IMR-90 (cell line): ENCODE measurements around the gene ZBP1. TPM values are rescaled to one million over a fixed set of nuclear protein-coding genes. Genes with fewer than 3 reads are reported as not detected.

Source experiments
- ATAC-seq: fragments of 200-7000 bp; cut with Tn5 transposase; 2 replicates; pipeline ENCODE4 v1.9.1; 2020; ENCODE audit warnings: low read depth, mild to moderate bottlenecking, moderate library complexity
- BruUV-seq: library from RNA; stranded (reverse); fragments of 400-500 nt; replicated peaks from 2 replicates; lab custom pipeline; 2021; lab: Mats Ljungman, UMichigan
- CTCF ChIA-PET: fragments of 300-600 bp; formaldehyde crosslinking; extraction: SDS; loops from one replicate; lab custom pipeline; 2021; ENCODE audit warnings: antibody characterized with exemption; lab: Yijun Ruan, JAX
- POLR2A ChIA-PET: fragments of 300-600 bp; sonication (Branson Sonifier 250); formaldehyde crosslinking; loops from one replicate; lab custom pipeline; 2022; ENCODE audit warnings: antibody characterized with exemption; ENCODE audit not compliant: unreplicated experiment; lab: Charles Lee
- DNase-seq: peaks from one replicate; pipeline ENCODE4 v3.0.0; 2013
- H2AFZ ChIP-seq: replicated peaks from 2 replicates; pipeline ENCODE3; 2013; ENCODE audit warnings: low read length, mild to moderate bottlenecking; ENCODE audit not compliant: poor library complexity
- H2AK5ac ChIP-seq: 2 replicates; pipeline ENCODE4 v1.6.1; 2013; ENCODE audit warnings: low read depth, low read length, inconsistent platforms
- H2AK9ac ChIP-seq: replicated peaks from 2 replicates; pipeline ENCODE3; 2013; ENCODE audit warnings: mild to moderate bottlenecking, low read depth, low read length, moderate library complexity; ENCODE audit not compliant: poor library complexity
- H2BK120ac ChIP-seq: 2 replicates; pipeline ENCODE4 v1.6.1; 2013; ENCODE audit warnings: low read depth, low read length, inconsistent platforms
- H2BK15ac ChIP-seq: 3 replicates; pipeline ENCODE4 v1.6.1; 2013; ENCODE audit warnings: low read depth, low read length, inconsistent platforms
- H2BK20ac ChIP-seq: 2 replicates; pipeline ENCODE4 v1.6.1; 2013; ENCODE audit warnings: low read depth, mild to moderate bottlenecking, inconsistent platforms, low read length, moderate library complexity
- H2BK5ac ChIP-seq: 2 replicates; pipeline ENCODE4 v1.6.1; 2013; ENCODE audit warnings: mild to moderate bottlenecking, low read depth, low read length, inconsistent platforms; ENCODE audit not compliant: poor library complexity, severe bottlenecking
- H3K14ac ChIP-seq: replicated peaks from 2 replicates; pipeline ENCODE4 v1.6.1; 2013; ENCODE audit warnings: low read depth, low read length, inconsistent platforms
- H3K18ac ChIP-seq: 2 replicates; pipeline ENCODE4 v1.6.1; 2013; ENCODE audit warnings: low read depth, low read length, control low read depth
- H3K23ac ChIP-seq: 2 replicates; pipeline ENCODE4 v1.6.1; 2013; ENCODE audit warnings: low read depth, low read length, inconsistent platforms
- H3K27ac ChIP-seq: 2 replicates; pipeline ENCODE4 v1.5.1; 2013; ENCODE audit warnings: mild to moderate bottlenecking, control low read depth, low read length; ENCODE audit not compliant: insufficient read depth
- H3K27me3 ChIP-seq: 2 replicates; pipeline ENCODE4 v1.6.1; 2013; ENCODE audit warnings: low read length; ENCODE audit not compliant: control insufficient read depth, insufficient read depth
- H3K36me3 ChIP-seq: 2 replicates; pipeline ENCODE4 v1.6.1; 2013; ENCODE audit warnings: low read length, mixed read lengths; ENCODE audit not compliant: control insufficient read depth, insufficient read depth
- H3K4ac ChIP-seq: 2 replicates; pipeline ENCODE4 v1.6.1; 2013; ENCODE audit warnings: low read depth, low read length, inconsistent platforms
- H3K4me1 ChIP-seq: 2 replicates; pipeline ENCODE4 v1.6.1; 2013; ENCODE audit warnings: low read length, mixed read lengths; ENCODE audit not compliant: control insufficient read depth, insufficient read depth
- H3K4me2 ChIP-seq: 2 replicates; pipeline ENCODE4 v1.6.1; 2013; ENCODE audit warnings: low read depth, mild to moderate bottlenecking, control low read depth, low read length, moderate library complexity
- H3K4me3 ChIP-seq: 2 replicates; pipeline ENCODE4 v1.5.1; 2013; ENCODE audit warnings: low read depth, mild to moderate bottlenecking, control low read depth, low read length, moderate library complexity; ENCODE audit not compliant: insufficient read depth
- H3K56ac ChIP-seq: 2 replicates; pipeline ENCODE4 v1.6.1; 2013; ENCODE audit warnings: low read length, inconsistent platforms; ENCODE audit not compliant: insufficient read depth; ENCODE audit errors: extremely low read depth
- H3K79me1 ChIP-seq, 2 experiments: 2 replicates each; pipeline ENCODE4 v1.6.1; 2013; ENCODE audit warnings: low read length in 2 of 2, inconsistent platforms in 1 of 2, low read depth in 1 of 2
- H3K9ac ChIP-seq: 2 replicates; pipeline ENCODE4 v1.6.1; 2013; ENCODE audit warnings: low read depth, low read length, control low read depth
- H3K9me1 ChIP-seq: 2 replicates; pipeline ENCODE4 v1.6.1; 2013; ENCODE audit warnings: low read length, inconsistent platforms; ENCODE audit not compliant: insufficient read depth
- H3K9me3 ChIP-seq: 2 replicates; pipeline ENCODE4 v1.6.1; 2013; ENCODE audit warnings: low read length; ENCODE audit not compliant: control insufficient read depth, insufficient read depth
- H4K20me1 ChIP-seq: 2 replicates; pipeline ENCODE4 v1.6.1; 2013; ENCODE audit warnings: low read length, inconsistent platforms; ENCODE audit not compliant: insufficient read depth
- H4K5ac ChIP-seq: 2 replicates; pipeline ENCODE4 v1.6.1; 2013; ENCODE audit warnings: mild to moderate bottlenecking, low read depth, low read length, control low read depth
- H4K8ac ChIP-seq, 2 experiments: 2 replicates each; pipeline ENCODE4 v1.6.1; 2013; ENCODE audit warnings: low read depth in 2 of 2, low read length in 2 of 2, control low read depth in 1 of 2, inconsistent platforms in 1 of 2
- H4K91ac ChIP-seq: 2 replicates; pipeline ENCODE4 v1.6.1; 2013; ENCODE audit warnings: low read depth, low read length, inconsistent platforms; ENCODE audit not compliant: insufficient read depth
- BHLHE40 ChIP-seq: fragments of 150-350 bp; IDR thresholded peaks from 2 replicates; pipeline ENCODE4 v1.6.1; 2016; ENCODE audit warnings: mild to moderate bottlenecking, low read depth, low read length
- CHD1 ChIP-seq: IDR thresholded peaks from 2 replicates; pipeline ENCODE4 v1.6.1; 2012; ENCODE audit warnings: low read depth, low read length, improper control_type of control experiment
- ELK1 ChIP-seq: fragments of 150-350 bp; IDR thresholded peaks from 2 replicates; pipeline ENCODE4 v1.6.1; 2016; ENCODE audit warnings: low read depth, mild to moderate bottlenecking, low read length, moderate library complexity, borderline replicate concordance
- FOS ChIP-seq: fragments of 150-350 bp; IDR thresholded peaks from 2 replicates; pipeline ENCODE4 v1.6.1; 2016; ENCODE audit warnings: low read depth, low read length
- MXI1 ChIP-seq: IDR thresholded peaks from 2 replicates; pipeline ENCODE4 v1.6.1; 2012; ENCODE audit warnings: low read depth, mild to moderate bottlenecking, low read length, moderate library complexity, borderline replicate concordance
- POLR2A ChIP-seq: IDR thresholded peaks from 2 replicates; pipeline ENCODE4 v1.6.1; 2012; ENCODE audit warnings: mild to moderate bottlenecking, low read depth, low read length
- RAD21 ChIP-seq: IDR thresholded peaks from 2 replicates; pipeline ENCODE4 v1.6.1; 2012; ENCODE audit warnings: low read length, improper control_type of control experiment
- RCOR1 ChIP-seq: IDR thresholded peaks from 2 replicates; pipeline ENCODE4 v1.6.1; 2012; ENCODE audit warnings: mild to moderate bottlenecking, low read length, improper control_type of control experiment; ENCODE audit not compliant: insufficient replicate concordance
- RFX5 ChIP-seq: IDR thresholded peaks from 2 replicates; pipeline ENCODE4 v1.8.0; 2012; ENCODE audit warnings: low read depth, mild to moderate bottlenecking, low read length, moderate library complexity
- SMC3 ChIP-seq: fragments of 150-350 bp; IDR thresholded peaks from 2 replicates; pipeline ENCODE4 v1.6.1; 2016; ENCODE audit warnings: low read depth, mild to moderate bottlenecking, antibody characterized with exemption, low read length, moderate library complexity
- USF2 ChIP-seq: fragments of 150-350 bp; IDR thresholded peaks from 2 replicates; pipeline ENCODE4 v1.6.1; 2017; ENCODE audit warnings: mild to moderate bottlenecking, antibody characterized with exemption, low read length, low read depth
- WGBS, 2 experiments: methylation state at CpG; one replicate each; pipeline versions ENCODE4 v1.1.5 to v1.1.7; 2013; ENCODE audit warnings: missing lambda C conversion rate in 2 of 2; ENCODE audit not compliant: insufficient read length in 1 of 2; ENCODE audit errors: extremely low coverage in 2 of 2; 5-methylcytosine and 5-hydroxymethylcytosine counted together
- dilution Hi-C: fragments of 300-500 bp; cut with HindIII; formaldehyde crosslinking; loops from one replicate; pipeline ENCODE4 v1.14.3; 2018; ENCODE audit warnings: low sequenced_read_pairs; ENCODE audit not compliant: unreplicated experiment
- in situ Hi-C: fragments of 300-500 bp; cut with MboI; formaldehyde crosslinking; loops from 3 replicates; pipeline ENCODE4 v1.14.3; 2019; ENCODE audit warnings: low sequenced_read_pairs, inconsistent platforms, mixed read lengths
- intact Hi-C: fragments of 100-400 bp; cut with micrococcal nuclease; formaldehyde crosslinking; loops from 2 replicates; pipeline ENCODE4 v1.10.0; 2022
- polyA plus RNA-seq, 3 experiments: library from polyadenylated mRNA; depleted of rRNA; stranded (reverse); fragments of >200 nt; gene quantifications; 2 replicates each; pipeline ENCODE4 v1.2.3, GENCODE V29; 2012; ENCODE audit warnings: low replicate concordance in 1 of 3
- total RNA-seq: library from RNA; depleted of rRNA; stranded (reverse); fragments of >200 nt; gene quantifications from 2 replicates; pipeline ENCODE4 v1.2.3, GENCODE V29; 2012

ZBP1 gene
- total and polyA plus RNA-seq, 2 of the 4 experiments (the other 2 are of a cell fraction): not detected

GRCh38 chr20:57650756-57651483 lies 30.7 kb upstream of the ZBP1 start:
- no peak overlapping the region for H3K18ac ChIP-seq
- no peak overlapping the region for H3K14ac ChIP-seq
- H2BK5ac ChIP-seq: no peak overlapping the region
- H3K9me1 ChIP-seq: no peaks in the 10 kb centered on the region
- H2AFZ ChIP-seq: no peak overlapping the region
- H3K56ac ChIP-seq: no peak overlapping the region
- H3K27me3 ChIP-seq: no peaks in the 10 kb centered on the region
- H3K36me3 ChIP-seq: peaks cover 17% of the 10 kb centered on the region; the same call in 1 of the 2 replicates
- ATAC-seq: no peak
- WGBS, 2 experiments: 89% methylated on average over 5 of the region's 23 CpGs; no CpG with 5 or more reads in 1 of the 2 experiments
- no peaks in the 10 kb centered on the region for H3K79me1 ChIP-seq
- ChIA-PET CTCF (no interaction called here), POLR2A (interaction anchor here (0.6 kb wide), 1 partner anchor 12 kb away, joined by 5 read pairs; no protein-coding TSS in a partner anchor)
- H3K23ac ChIP-seq: no peak overlapping the region
- no peak overlapping the region for H3K4me3 ChIP-seq
- H4K20me1 ChIP-seq: peaks cover 3% of the 10 kb centered on the region; the same call in 1 of the 2 replicates
- no peak overlapping the region for H4K8ac ChIP-seq
- BruUV-seq: TSS peak; percentile 36
- DNase-seq: no peak
- no peak overlapping the region for H3K4ac ChIP-seq
- dilution Hi-C loops (no loop called here), in situ Hi-C loops (loop anchor here (10.0 kb wide), 1 partner anchor 434 kb away; no protein-coding TSS in a partner anchor), intact Hi-C loops (loop anchor here (10.0 kb wide), 1 partner anchor 194 kb away; no protein-coding TSS in a partner anchor)
- no peaks in the 10 kb centered on the region for H3K9me3 ChIP-seq
- H3K4me2 ChIP-seq: no peak overlapping the region
- H2BK15ac ChIP-seq: no peak overlapping the region
- no peak overlapping the region for H3K27ac ChIP-seq
- H2BK120ac ChIP-seq: no peak overlapping the region
- no peak overlapping the region for H2AK9ac ChIP-seq
- H2BK20ac ChIP-seq: no peak overlapping the region
- TF ChIP-seq POLR2A (no peak), RCOR1 (no peak), RFX5 (no peak), CHD1 (no peak), SMC3 (no peak), RAD21 (no peak), FOS (no peak), MXI1 (no peak), BHLHE40 (no peak), USF2 (no peak), ELK1 (no peak)
- H4K91ac ChIP-seq: no peak overlapping the region
- no peak overlapping the region for H3K9ac ChIP-seq
- H4K5ac ChIP-seq: no peak overlapping the region
- H3K4me1 ChIP-seq: no peaks in the 10 kb centered on the region
- no peak overlapping the region for H2AK5ac ChIP-seq
